ENCODE measurements around the gene SUGP1.

- TF ChIP-seq EZH2 (IDR thresholded peaks at IDR 0.05; ENCODE audit: borderline replicate concordance) (no peak), CTCF (IDR thresholded peaks at IDR 0.05; ENCODE audit: poor library complexity) (no peak)
These were observed 94.1 kb downstream of the SUGP1 start for GRCh38 chr19:19226204-19226603.
